Measurements from ENCODE around the gene LMNA.
A peak's percentile ranks its signal among the peaks of the same experiment; 100 is the strongest.

Gene LMNA

GRCh38 chr1:156114101-156114918 is at the start of gene LMNA:
TSS of gene LMNA (plus strand) at chr1:156114711. CDS start at chr1:156114919, 208 bp downstream.
- H4K20me1 ChIP-seq (ENCODE audit: insufficient read depth, low read length) = peaks cover 6% of the 10 kb centered on the region; the same call in 1 of the 2 replicates
- H3K27me3 ChIP-seq (ENCODE audit: insufficient read depth, low read length, poor library complexity) = peaks cover 34% of the 10 kb centered on the region
- H3K9me3 ChIP-seq (ENCODE audit: insufficient read depth, low read length, severe bottlenecking) = no peaks in the 10 kb centered on the region
- TF ChIP-seq EZH2 (IDR thresholded peaks at IDR 0.05; ENCODE audit: borderline replicate concordance, low read depth, low read length, severe bottlenecking) = no peak
- TF ChIP-seq CTCF (IDR thresholded peaks at IDR 0.05; ENCODE audit: borderline replicate concordance, extremely low read depth, low read length, poor library complexity, severe bottlenecking) = no peak
- H3K79me2 ChIP-seq (ENCODE audit: insufficient read depth, low read length) = no peaks in the 10 kb centered on the region
- H3K4me1 ChIP-seq (ENCODE audit: insufficient read depth, low read length) = no peaks in the 10 kb centered on the region
- H3K27ac ChIP-seq (ENCODE audit: low read length) = no peak within 1 kb of the TSS
- H3K36me3 ChIP-seq (ENCODE audit: insufficient read depth, low read length) = no peaks in the 10 kb centered on the region
- no peak within 1 kb of the TSS for H2AFZ ChIP-seq (ENCODE audit: low read depth, low read length)
- no peak for DNase-seq
- 0 out of 3 replicates have a peak, but pooled peaks have one; percentile 24 for ATAC-seq (ENCODE audit: insufficient read depth, low read depth)
- no peak within 1 kb of the TSS for H3K4me3 ChIP-seq (ENCODE audit: low read depth in 1 of 2, low read length in 2 of 2)
- H3K9ac ChIP-seq (ENCODE audit: low read depth, low read length) = no peak within 1 kb of the TSS
- H3K4me2 ChIP-seq (ENCODE audit: insufficient read depth, low read length) = no peak within 1 kb of the TSS

GRCh38 chr1:156065212-156065611 is 49.3 kb upstream of the LMNA start:
- ATAC-seq (ENCODE audit: insufficient read depth, low read depth) = no peak
- Histone ChIP-seq H3K79me2 (ENCODE audit: insufficient read depth, low read length) (no peaks in the 10 kb centered on the region), H4K20me1 (ENCODE audit: insufficient read depth, low read length) (no peaks in the 10 kb centered on the region), H3K9me3 (ENCODE audit: insufficient read depth, low read length, severe bottlenecking) (no peaks in the 10 kb centered on the region), H3K27ac (ENCODE audit: low read length) (no peak overlapping the region), H3K36me3 (ENCODE audit: insufficient read depth, low read length) (no peaks in the 10 kb centered on the region), H2AFZ (ENCODE audit: low read depth, low read length) (no peak overlapping the region), H3K4me3 (ENCODE audit: low read depth in 1 of 2, low read length in 2 of 2) (no peak overlapping the region), H3K27me3 (ENCODE audit: insufficient read depth, low read length, poor library complexity) (no peaks in the 10 kb centered on the region), H3K4me1 (ENCODE audit: insufficient read depth, low read length) (no peaks in the 10 kb centered on the region), H3K9ac (ENCODE audit: low read depth, low read length) (no peak overlapping the region), H3K4me2 (ENCODE audit: insufficient read depth, low read length) (no peak overlapping the region)
- DNase-seq = no peak
- no peak for TF ChIP-seq CTCF (IDR thresholded peaks at IDR 0.05; ENCODE audit: borderline replicate concordance, extremely low read depth, low read length, poor library complexity, severe bottlenecking)
- TF ChIP-seq EZH2 (IDR thresholded peaks at IDR 0.05; ENCODE audit: borderline replicate concordance, low read depth, low read length, severe bottlenecking) = no peak

GRCh38 chr1:156065871-156066270 is 48.6 kb upstream of the LMNA start:
- ATAC-seq (ENCODE audit: insufficient read depth, low read depth) (no peak), DNase-seq (no peak)
- Histone ChIP-seq H3K9me3 (ENCODE audit: insufficient read depth, low read length, severe bottlenecking) (no peaks in the 10 kb centered on the region), H4K20me1 (ENCODE audit: insufficient read depth, low read length) (no peaks in the 10 kb centered on the region), H3K79me2 (ENCODE audit: insufficient read depth, low read length) (no peaks in the 10 kb centered on the region), H3K36me3 (ENCODE audit: insufficient read depth, low read length) (no peaks in the 10 kb centered on the region), H3K4me1 (ENCODE audit: insufficient read depth, low read length) (no peaks in the 10 kb centered on the region), H3K27me3 (ENCODE audit: insufficient read depth, low read length, poor library complexity) (no peaks in the 10 kb centered on the region), H3K4me2 (ENCODE audit: insufficient read depth, low read length) (no peak overlapping the region), H3K9ac (ENCODE audit: low read depth, low read length) (no peak overlapping the region), H2AFZ (ENCODE audit: low read depth, low read length) (no peak overlapping the region), H3K4me3 (ENCODE audit: low read depth in 1 of 2, low read length in 2 of 2) (no peak overlapping the region), H3K27ac (ENCODE audit: low read length) (no peak overlapping the region)
- TF ChIP-seq CTCF (IDR thresholded peaks at IDR 0.05; ENCODE audit: borderline replicate concordance, extremely low read depth, low read length, poor library complexity, severe bottlenecking) (no peak), EZH2 (IDR thresholded peaks at IDR 0.05; ENCODE audit: borderline replicate concordance, low read depth, low read length, severe bottlenecking) (no peak)

Measured in DND-41 (cell line).